ENCODE measurements around the gene ABCC3.

The ABCC3 gene

DNA sequence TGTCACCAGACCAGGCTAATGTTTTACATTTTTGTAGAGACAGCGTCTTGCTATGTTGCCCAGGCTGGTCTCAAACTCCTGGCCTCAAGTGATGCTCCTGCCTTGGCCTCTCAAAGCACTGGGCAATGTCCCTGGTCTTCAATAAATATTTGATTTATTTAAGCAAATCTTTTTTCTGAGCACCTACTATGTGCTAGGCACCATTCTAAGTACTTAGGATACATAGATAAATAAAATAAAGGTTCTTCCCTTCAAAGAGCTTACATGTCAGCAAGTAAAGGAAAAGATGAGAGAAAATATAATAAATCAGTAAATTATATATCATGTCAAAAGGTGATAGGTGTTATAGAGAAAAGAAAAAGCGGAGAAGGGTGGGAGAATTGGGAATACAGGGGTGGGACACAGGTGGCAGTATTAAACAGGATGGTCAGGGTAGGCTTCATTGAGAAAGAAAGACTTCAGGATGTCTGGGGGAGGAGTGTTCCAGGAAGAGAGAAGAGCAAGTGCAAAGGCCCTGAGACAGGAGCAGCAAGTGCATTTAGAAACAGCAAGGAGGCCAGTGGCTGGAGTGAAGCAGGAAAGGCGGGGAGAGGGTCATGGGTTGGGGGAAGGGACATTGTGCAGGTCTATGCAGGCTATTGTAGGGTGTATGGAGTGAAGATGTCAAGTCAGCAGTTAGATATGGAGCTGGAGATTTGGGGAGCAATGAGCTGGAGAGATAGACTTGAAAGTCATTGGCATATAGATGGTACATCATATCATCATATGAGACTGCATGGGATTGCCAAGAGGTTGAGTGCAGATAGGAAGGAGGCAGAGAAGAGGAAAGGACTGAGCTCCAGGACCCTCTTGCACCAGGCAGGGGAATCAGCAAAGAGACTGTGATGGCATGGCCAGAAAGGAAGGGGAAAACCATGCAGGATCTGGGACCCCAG, 11.3 kb downstream of the ABCC3 start:
- DNase-seq (ENCODE audit: low spot score) = no peak
- TF ChIP-seq, protein P1, sequence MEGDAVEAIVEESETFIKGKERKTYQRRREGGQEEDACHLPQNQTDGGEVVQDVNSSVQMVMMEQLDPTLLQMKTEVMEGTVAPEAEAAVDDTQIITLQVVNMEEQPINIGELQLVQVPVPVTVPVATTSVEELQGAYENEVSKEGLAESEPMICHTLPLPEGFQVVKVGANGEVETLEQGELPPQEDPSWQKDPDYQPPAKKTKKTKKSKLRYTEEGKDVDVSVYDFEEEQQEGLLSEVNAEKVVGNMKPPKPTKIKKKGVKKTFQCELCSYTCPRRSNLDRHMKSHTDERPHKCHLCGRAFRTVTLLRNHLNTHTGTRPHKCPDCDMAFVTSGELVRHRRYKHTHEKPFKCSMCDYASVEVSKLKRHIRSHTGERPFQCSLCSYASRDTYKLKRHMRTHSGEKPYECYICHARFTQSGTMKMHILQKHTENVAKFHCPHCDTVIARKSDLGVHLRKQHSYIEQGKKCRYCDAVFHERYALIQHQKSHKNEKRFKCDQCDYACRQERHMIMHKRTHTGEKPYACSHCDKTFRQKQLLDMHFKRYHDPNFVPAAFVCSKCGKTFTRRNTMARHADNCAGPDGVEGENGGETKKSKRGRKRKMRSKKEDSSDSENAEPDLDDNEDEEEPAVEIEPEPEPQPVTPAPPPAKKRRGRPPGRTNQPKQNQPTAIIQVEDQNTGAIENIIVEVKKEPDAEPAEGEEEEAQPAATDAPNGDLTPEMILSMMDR (IDR thresholded peaks at IDR 0.05) = no peak
- Histone ChIP-seq H3K27ac (no peak overlapping the region), H3K4me3 (no peak overlapping the region)

DNA sequence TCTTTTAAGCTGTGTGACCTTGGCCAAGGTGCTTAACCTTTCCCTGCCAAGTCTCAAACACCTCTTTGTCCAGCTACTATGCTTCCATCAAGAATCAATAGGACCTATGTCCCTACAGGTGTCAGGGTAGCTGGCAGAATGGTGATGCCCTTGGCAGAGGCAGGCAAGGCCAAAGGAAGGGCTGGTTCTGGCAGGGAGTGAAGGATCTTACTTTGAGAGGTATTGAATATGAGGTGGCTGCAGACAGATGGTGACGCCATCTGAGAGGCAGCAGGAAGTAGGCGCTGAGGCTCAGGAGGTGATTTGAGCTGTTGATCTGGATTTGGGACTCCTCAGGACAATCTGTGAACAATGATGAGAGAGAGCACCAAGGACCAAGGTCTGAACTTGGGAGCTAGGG, 12.5 kb downstream of the ABCC3 start:
- TF ChIP-seq, protein P1 (IDR thresholded peaks at IDR 0.05) = no peak
- H3K27ac ChIP-seq = no peak overlapping the region
- H3K4me3 ChIP-seq = no peak overlapping the region
- DNase-seq (ENCODE audit: low spot score) = no peak

DNA sequence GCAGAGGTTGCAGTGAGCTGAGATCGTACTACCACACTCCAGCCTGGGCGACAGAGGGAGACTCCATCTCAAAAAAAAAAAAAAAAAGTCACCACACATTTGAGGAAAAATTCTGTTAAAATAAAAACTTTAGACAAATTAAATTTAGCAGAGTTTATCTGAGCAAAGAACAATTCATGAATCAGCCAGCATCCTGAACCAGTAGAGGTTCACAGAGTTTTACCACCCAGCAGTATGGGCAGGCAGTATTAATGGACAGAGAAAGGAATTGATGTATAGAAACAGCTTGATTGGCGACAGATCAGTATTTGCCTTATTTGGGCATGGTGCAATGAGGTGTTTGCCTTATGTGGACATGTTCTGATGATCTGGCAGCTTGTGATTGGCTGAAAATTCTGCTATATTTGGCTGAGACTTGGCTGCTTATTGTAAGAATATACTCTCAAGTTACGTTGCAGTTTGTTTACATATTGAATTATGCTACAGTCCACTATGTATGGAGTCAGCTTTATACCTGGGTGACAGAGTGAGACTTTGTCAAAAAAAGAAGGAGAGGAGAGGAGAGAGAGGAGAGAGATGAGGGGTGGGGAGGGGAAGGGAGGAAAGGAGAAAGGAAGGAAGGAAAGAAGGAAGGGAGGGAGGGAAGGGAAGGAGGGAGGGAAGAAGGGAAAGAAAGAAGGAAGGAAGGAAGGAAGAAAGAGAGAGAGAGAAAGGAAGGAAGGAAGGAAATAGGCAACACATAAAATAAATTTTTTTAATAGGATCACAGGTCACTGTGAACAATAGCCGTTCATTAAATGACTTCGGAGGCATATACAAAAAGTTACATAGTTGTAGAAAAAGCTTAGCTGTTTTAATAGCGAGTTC, 14.6 kb downstream of the ABCC3 start:
- no peak for DNase-seq (ENCODE audit: low spot score)

DNA sequence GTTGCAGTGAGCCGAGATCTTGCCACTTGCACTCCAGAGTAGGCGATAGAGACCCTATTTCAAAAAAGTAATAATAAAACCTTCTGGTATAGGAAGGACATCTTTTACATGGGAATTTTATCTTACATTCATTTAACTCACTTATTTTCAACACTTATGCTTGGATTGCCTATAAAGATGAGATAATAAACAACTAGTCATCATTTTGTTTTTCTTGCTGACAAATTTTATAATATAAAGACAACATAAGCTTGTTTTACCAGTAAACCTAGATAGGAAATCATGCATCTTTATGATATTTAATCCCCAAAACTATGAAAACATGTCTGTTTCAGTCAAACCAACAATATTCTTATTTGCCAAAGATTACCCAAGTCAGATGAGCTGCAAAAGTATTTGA, 17.0 kb downstream of the ABCC3 start:
- no peak overlapping the region for H3K27ac ChIP-seq

More for the DNA sequence above, 14.6 kb downstream of the ABCC3 start:
- no peak overlapping the region for H3K27ac ChIP-seq
- H3K4me3 ChIP-seq = no peak overlapping the region
- TF ChIP-seq, protein P1 (IDR thresholded peaks at IDR 0.05) = no peak

DNA sequence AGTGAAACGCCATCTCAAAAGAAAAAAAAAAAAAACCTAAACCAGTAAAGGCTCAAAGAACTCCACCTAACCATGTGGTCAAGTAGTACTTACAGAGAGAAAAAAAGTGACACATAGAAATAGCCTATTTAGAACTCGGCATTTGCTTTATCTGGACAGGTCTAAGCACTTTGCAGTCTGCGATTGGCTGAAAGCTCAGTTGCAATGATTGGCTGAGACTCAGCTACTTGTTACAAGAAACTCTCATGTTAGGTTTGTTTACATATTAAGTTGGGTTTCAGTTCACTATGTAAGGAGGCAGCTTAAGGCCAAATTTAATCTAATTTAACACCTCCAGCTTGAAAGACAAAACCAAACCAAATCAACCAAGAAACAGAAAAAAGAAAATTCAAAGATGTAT, 19.1 kb downstream of the ABCC3 start:
- Histone ChIP-seq H3K4me3 (no peak overlapping the region), H3K27ac (no peak overlapping the region)
- TF ChIP-seq, protein P1 (IDR thresholded peaks at IDR 0.05) = no peak
- DNase-seq (ENCODE audit: low spot score) = no peak

More for the DNA sequence above, 17.0 kb downstream of the ABCC3 start:
- DNase-seq (ENCODE audit: low spot score) = no peak
- no peak overlapping the region for H3K4me3 ChIP-seq
- TF ChIP-seq, protein P1 (IDR thresholded peaks at IDR 0.05) = no peak

DNA sequence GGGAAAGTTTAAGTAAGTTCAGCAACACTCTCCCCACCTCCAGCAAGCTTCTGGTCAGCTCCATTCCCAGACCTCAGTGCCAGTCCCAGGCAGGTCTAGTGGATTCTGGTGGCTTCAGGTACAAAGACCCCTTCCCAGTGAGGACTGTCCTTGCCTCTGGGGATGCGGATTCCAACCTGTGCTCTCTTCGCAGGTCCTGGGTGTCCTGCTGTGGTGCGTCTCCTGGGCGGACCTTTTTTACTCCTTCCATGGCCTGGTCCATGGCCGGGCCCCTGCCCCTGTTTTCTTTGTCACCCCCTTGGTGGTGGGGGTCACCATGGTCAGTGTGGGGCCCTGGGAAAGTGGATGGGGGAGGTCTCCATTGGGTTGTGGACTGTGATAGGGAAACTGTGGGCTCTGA, 21.8 kb downstream of the ABCC3 start:
- Histone ChIP-seq H3K4me3 (no peak overlapping the region), H3K27ac (no peak overlapping the region)
- TF ChIP-seq, protein P1 (IDR thresholded peaks at IDR 0.05) = no peak
- no peak for DNase-seq (ENCODE audit: low spot score)
